ENCODE measurements around the gene C5.
"Not testable (repeated sequence)": the region's sequence is repeated elsewhere in the genome, so short reads cannot be mapped to it uniquely, and the experiment has no call there.

The C5 gene

DNA sequence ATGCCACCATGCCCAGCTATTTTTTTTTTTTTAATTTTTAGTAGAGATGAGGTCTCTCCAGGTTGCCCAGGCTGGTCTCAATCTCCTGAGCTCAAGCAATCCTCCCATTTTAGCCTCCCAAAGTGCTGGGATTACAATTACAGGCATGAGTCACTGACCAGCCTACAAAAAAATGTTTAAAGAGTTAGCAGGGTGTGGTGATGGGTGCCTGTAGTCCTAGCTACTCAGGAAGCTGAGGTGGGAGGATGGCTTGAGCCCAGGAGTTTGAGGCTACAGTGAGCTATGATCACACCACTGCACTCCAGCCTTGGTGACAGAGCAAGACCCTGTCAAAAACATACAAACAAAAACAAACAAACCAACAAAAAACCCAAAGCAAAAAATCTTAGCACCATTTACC lies 14.4 kb downstream of the C5 start:
- not testable (repeated sequence) for H3K27ac ChIP-seq (ENCODE audit: low read length, poor library complexity, severe bottlenecking); H2BK120ac ChIP-seq (ENCODE audit: low read depth, low read length); H3K23ac ChIP-seq (ENCODE audit: low read length in 2 of 2); H3K4ac ChIP-seq (ENCODE audit: low read depth in 1 of 2, low read length in 2 of 2); H3K9ac ChIP-seq (ENCODE audit: low read length); H3K36me3 ChIP-seq (ENCODE audit: control insufficient read depth in 1 of 2, insufficient read depth in 2 of 2, low read depth in 1 of 2, low read length in 2 of 2); H2BK15ac ChIP-seq (ENCODE audit: low read depth, poor library complexity, severe bottlenecking); H3K79me1 ChIP-seq (replicated peaks; ENCODE audit: low read length, poor library complexity, severe bottlenecking); H4K91ac ChIP-seq (ENCODE audit: low read length); H4K8ac ChIP-seq (ENCODE audit: low read length); H3K4me3 ChIP-seq (ENCODE audit: insufficient read depth in 1 of 2, low read depth in 1 of 2, low read length in 2 of 2); H3K18ac ChIP-seq (ENCODE audit: low read depth in 1 of 2, low read length in 2 of 2); H3K14ac ChIP-seq (ENCODE audit: low read length in 2 of 2); DNase-seq; H3K4me1 ChIP-seq (ENCODE audit: control insufficient read depth, insufficient read depth, low read depth, low read length); H3K27me3 ChIP-seq (ENCODE audit: control insufficient read depth in 1 of 2, insufficient read depth in 1 of 2, low read length in 2 of 2); H2AFZ ChIP-seq (ENCODE audit: low read depth, low read length); H3K4me2 ChIP-seq (ENCODE audit: low read length, poor library complexity, severe bottlenecking); H3K9me3 ChIP-seq (ENCODE audit: control insufficient read depth, low read length); H2BK12ac ChIP-seq (ENCODE audit: low read length in 2 of 2); H2BK5ac ChIP-seq (ENCODE audit: low read depth, low read length, poor library complexity, severe bottlenecking); H2AK5ac ChIP-seq (ENCODE audit: low read length, severe bottlenecking)

DNA sequence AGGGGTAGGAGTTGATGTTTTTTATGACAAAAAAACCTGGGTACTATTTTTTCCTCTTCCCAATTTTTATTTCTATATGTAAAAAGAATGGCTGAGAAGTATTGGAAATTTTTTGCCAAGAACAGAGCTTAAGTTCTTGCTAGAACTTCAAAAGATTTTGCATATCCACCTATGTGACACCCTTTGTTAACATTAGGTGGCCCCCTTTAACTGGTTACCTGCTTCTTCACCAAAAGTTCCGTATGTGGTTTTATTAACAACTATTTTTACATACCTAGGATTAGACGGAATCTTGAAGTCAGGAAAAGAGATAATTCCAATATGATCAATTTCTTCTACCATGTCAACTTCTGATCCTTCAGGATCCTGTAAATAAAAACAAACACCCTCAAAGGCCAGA lies 15.5 kb downstream of the C5 start:
- H3K4me2 ChIP-seq (ENCODE audit: low read length, poor library complexity, severe bottlenecking) = no peak overlapping the region
- no peak overlapping the region for H3K18ac ChIP-seq (ENCODE audit: low read depth in 1 of 2, low read length in 2 of 2)
- WGBS = 100% methylated on average over 1 of the region's 2 CpGs

DNA sequence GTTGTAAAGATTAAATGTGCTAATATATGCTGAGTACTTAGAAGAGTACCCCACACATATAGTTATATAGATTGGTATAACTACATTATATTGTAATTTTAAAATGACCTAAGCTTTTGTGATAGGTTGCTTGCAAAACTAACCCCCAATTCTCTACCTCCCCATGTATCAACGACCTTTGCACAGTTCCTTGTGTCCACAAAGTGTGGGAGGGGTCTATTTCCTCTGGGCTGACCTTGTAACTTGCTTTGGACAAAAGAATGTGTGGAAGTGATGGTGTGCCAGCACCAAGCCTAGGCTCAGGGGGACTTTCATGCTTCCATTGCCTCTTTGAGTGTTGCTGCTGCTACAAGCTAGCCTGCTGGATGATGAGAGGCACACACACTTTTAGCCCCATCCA lies 20.6 kb downstream of the C5 start:
- Histone ChIP-seq H3K9me3 (ENCODE audit: control insufficient read depth, low read length) (peaks cover 5% of the 10 kb centered on the region), H3K4me3 (ENCODE audit: insufficient read depth in 1 of 2, low read depth in 1 of 2, low read length in 2 of 2) (no peak overlapping the region), H2BK5ac (ENCODE audit: low read depth, low read length, poor library complexity, severe bottlenecking) (no peak overlapping the region), H2AK5ac (ENCODE audit: low read length, severe bottlenecking) (no peak overlapping the region), H2BK15ac (ENCODE audit: low read depth, poor library complexity, severe bottlenecking) (no peak overlapping the region), H3K4ac (ENCODE audit: low read depth in 1 of 2, low read length in 2 of 2) (peak overlapping the region in 1 of 2 experiments; percentile 2), H4K91ac (ENCODE audit: low read length) (no peak overlapping the region), H2BK120ac (ENCODE audit: low read depth, low read length) (no peak overlapping the region), H3K18ac (ENCODE audit: low read depth in 1 of 2, low read length in 2 of 2) (no peak overlapping the region), H2AFZ (ENCODE audit: low read depth, low read length) (no peak overlapping the region), H3K4me2 (ENCODE audit: low read length, poor library complexity, severe bottlenecking) (no peak overlapping the region), H3K9ac (ENCODE audit: low read length) (no peak overlapping the region), H3K4me1 (ENCODE audit: control insufficient read depth, insufficient read depth, low read depth, low read length) (no peaks in the 10 kb centered on the region), H3K14ac (ENCODE audit: low read length in 2 of 2) (peak overlapping the region in 1 of 2 experiments; percentile 75), H4K8ac (ENCODE audit: low read length) (no peak overlapping the region), H3K27me3 (ENCODE audit: control insufficient read depth in 1 of 2, insufficient read depth in 1 of 2, low read length in 2 of 2) (no peaks in the 10 kb centered on the region), H3K23ac (ENCODE audit: low read length in 2 of 2) (peak overlapping the region in 1 of 2 experiments; percentile 89), H2BK12ac (ENCODE audit: low read length in 2 of 2) (peak overlapping the region in 1 of 2 experiments; percentile 24), H3K79me1 (replicated peaks; ENCODE audit: low read length, poor library complexity, severe bottlenecking) (no peaks in the 10 kb centered on the region), H3K36me3 (ENCODE audit: control insufficient read depth in 1 of 2, insufficient read depth in 2 of 2, low read depth in 1 of 2, low read length in 2 of 2) (peaks cover 0 to 8% of the 10 kb centered on the region in 2 experiments), H3K27ac (ENCODE audit: low read length, poor library complexity, severe bottlenecking) (no peak overlapping the region)
- WGBS = 67% methylated on average over 1 of the region's 1 CpG
- DNase-seq = no peak

More for the DNA sequence above, 15.5 kb downstream of the C5 start:
- Histone ChIP-seq H3K9me3 (ENCODE audit: control insufficient read depth, low read length) (no peaks in the 10 kb centered on the region), H3K9ac (ENCODE audit: low read length) (no peak overlapping the region), H2BK15ac (ENCODE audit: low read depth, poor library complexity, severe bottlenecking) (no peak overlapping the region), H3K4ac (ENCODE audit: low read depth in 1 of 2, low read length in 2 of 2) (no peak overlapping the region), H2AK5ac (ENCODE audit: low read length, severe bottlenecking) (no peak overlapping the region), H3K27me3 (ENCODE audit: control insufficient read depth in 1 of 2, insufficient read depth in 1 of 2, low read length in 2 of 2) (no peaks in the 10 kb centered on the region), H2BK120ac (ENCODE audit: low read depth, low read length) (no peak overlapping the region), H4K91ac (ENCODE audit: low read length) (no peak overlapping the region), H3K14ac (ENCODE audit: low read length in 2 of 2) (no peak overlapping the region), H2BK5ac (ENCODE audit: low read depth, low read length, poor library complexity, severe bottlenecking) (no peak overlapping the region), H3K36me3 (ENCODE audit: control insufficient read depth in 1 of 2, insufficient read depth in 2 of 2, low read depth in 1 of 2, low read length in 2 of 2) (peaks cover 0 to 4% of the 10 kb centered on the region in 2 experiments), H3K27ac (ENCODE audit: low read length, poor library complexity, severe bottlenecking) (no peak overlapping the region), H3K4me1 (ENCODE audit: control insufficient read depth, insufficient read depth, low read depth, low read length) (no peaks in the 10 kb centered on the region), H3K79me1 (replicated peaks; ENCODE audit: low read length, poor library complexity, severe bottlenecking) (no peaks in the 10 kb centered on the region), H3K4me3 (ENCODE audit: insufficient read depth in 1 of 2, low read depth in 1 of 2, low read length in 2 of 2) (no peak overlapping the region), H2BK12ac (ENCODE audit: low read length in 2 of 2) (no peak overlapping the region), H4K8ac (ENCODE audit: low read length) (no peak overlapping the region), H3K23ac (ENCODE audit: low read length in 2 of 2) (no peak overlapping the region), H2AFZ (ENCODE audit: low read depth, low read length) (no peak overlapping the region)
- DNase-seq = no peak

DNA sequence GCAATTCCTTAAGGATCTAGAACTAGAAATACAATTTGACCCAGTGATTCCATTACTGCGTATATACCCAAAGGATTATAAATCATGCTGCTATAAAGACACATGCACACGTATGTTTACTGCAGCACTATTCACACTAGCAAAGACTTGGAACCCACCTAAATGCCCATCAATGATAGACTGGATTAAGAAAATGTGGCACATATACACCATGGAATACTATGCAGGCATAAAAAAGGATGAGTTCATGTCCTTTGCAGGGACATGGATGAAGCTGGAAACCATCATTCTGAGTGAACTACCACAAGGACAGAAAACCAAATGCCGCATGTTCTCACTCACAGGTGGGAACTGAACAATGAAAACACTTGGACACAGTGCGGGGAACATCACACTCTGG lies 21.8 kb downstream of the C5 start:
- not testable (repeated sequence) for H3K4me3 ChIP-seq (ENCODE audit: insufficient read depth in 1 of 2, low read depth in 1 of 2, low read length in 2 of 2); H2AK5ac ChIP-seq (ENCODE audit: low read length, severe bottlenecking); H3K4me1 ChIP-seq (ENCODE audit: control insufficient read depth, insufficient read depth, low read depth, low read length); H3K79me1 ChIP-seq (replicated peaks; ENCODE audit: low read length, poor library complexity, severe bottlenecking); H4K8ac ChIP-seq (ENCODE audit: low read length); H2BK12ac ChIP-seq (ENCODE audit: low read length in 2 of 2); H4K91ac ChIP-seq (ENCODE audit: low read length); H2BK15ac ChIP-seq (ENCODE audit: low read depth, poor library complexity, severe bottlenecking); H2BK5ac ChIP-seq (ENCODE audit: low read depth, low read length, poor library complexity, severe bottlenecking); H3K14ac ChIP-seq (ENCODE audit: low read length in 2 of 2); H2AFZ ChIP-seq (ENCODE audit: low read depth, low read length); DNase-seq; H3K27me3 ChIP-seq (ENCODE audit: control insufficient read depth in 1 of 2, insufficient read depth in 1 of 2, low read length in 2 of 2); H3K9ac ChIP-seq (ENCODE audit: low read length); H3K27ac ChIP-seq (ENCODE audit: low read length, poor library complexity, severe bottlenecking); H3K23ac ChIP-seq (ENCODE audit: low read length in 2 of 2); H3K9me3 ChIP-seq (ENCODE audit: control insufficient read depth, low read length); H3K36me3 ChIP-seq (ENCODE audit: control insufficient read depth in 1 of 2, insufficient read depth in 2 of 2, low read depth in 1 of 2, low read length in 2 of 2); H2BK120ac ChIP-seq (ENCODE audit: low read depth, low read length); H3K4ac ChIP-seq (ENCODE audit: low read depth in 1 of 2, low read length in 2 of 2); H3K4me2 ChIP-seq (ENCODE audit: low read length, poor library complexity, severe bottlenecking); H3K18ac ChIP-seq (ENCODE audit: low read depth in 1 of 2, low read length in 2 of 2)
- WGBS = 98% methylated on average over 4 of the region's 4 CpGs

Data from mesenchymal stem cell (in vitro differentiated cells and primary cell).